ENCODE results near the gene TUBE1.
"Not testable (repeated sequence)": the region's sequence is repeated elsewhere in the genome, so short reads cannot be mapped to it uniquely, and the experiment has no call there.

The TUBE1 gene

DNA sequence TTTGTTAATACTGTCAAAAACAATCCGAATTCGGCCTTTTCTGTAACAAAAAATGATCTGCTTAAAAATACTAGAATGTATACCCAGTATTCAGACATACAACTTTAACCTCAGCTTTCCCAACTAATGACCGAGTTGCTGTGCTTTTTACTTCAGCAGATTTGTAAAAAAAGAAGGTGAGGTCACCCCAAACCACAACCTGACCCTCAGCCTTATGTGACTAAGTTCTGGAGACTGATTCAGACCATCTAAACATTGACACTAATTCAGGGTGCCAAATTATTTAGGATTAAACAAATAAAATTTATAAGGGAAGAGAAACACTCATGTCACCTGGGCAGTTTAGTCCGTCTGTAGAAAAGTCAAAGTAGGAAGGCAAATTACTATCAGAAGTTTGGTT, 25.7 kb downstream of the TUBE1 start:
- DNase-seq: no peak

DNA sequence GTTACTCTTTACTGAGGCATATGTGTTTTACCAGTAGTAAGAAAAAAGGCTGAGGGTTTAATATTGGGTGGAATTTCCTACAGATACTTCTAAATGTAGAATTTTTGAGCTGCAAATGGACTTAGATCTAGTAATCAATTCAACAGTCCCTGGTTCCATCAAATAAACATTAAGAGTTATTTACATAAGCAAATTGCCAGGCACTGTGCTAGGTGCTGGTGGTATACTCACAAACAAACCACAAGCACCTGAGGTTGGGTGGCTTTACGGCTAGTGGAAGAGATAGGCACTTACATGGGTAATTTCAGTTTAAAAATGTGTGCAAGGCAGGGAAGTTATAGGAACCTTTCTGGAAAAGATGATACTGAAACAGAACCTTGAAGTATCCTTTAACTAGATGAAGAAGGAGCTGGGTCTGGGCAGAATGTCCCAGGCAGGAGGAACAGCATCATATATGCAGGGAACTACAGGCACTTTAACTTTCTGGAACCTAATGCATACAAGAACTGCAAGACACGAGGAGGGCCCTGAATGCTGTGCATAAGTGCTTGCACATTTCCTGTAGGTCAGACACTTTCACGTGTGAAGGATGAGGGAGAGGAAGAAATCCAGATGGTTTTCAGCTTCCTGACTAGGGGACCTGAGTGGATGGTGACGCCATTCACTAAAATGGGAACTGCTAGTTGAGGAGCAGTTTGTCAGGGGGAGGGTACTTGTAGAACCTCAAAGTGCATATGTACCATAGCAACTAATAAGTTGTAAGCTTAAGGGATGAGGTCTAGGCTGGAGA, 28.8 kb downstream of the TUBE1 start:
- no peak for DNase-seq

DNA sequence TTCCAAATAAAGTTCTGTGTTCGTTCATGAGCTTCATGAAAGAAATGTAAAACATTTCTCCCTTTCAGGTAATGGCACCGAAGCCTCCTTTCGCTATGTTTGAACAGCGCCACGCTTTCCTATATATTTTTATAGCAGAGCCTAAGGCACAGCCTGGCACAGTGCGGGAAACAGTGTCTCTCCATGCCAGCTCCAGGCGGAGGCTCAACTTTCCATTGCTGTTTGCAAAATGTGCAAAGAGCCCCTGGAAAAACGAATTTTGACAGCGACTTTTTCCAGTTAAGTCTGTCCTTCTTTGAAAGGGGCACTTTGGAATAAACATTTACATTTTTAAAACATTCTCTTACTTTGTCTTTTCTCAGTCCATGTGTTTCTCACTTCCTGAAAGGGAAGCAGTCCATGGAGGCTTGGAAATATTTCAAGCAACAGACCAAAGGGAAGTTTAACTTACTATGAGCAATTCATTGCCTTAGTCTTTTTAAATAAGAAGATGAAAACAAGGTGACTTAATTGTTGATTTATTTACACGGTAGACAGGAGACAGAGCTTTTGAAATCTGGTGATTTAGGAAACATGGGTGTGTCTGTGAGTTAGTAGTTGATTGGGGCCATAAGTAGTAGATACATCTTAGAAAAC, 32.6 kb downstream of the TUBE1 start:
- DNase-seq: no peak

DNA sequence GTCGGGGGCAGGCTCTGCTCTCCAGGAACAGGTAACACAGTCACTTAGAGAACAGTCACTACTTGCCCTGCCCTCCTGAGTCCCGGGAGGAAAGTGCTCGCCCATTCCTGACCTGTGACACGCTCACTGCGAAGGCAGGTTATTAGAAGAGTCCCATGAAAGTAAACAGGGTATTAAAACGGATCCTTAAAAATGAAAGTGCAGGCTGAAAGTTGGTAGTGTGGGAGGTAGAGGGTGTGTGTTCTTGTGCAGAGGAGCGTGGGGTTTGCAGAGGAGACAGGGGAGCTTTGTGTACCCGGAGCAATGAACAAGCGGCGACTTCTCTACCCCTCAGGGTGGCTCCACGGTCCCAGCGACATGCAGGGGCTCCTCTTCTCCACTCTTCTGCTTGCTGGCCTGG, 33.3 kb downstream of the TUBE1 start, which contains the start of gene CCN6:
TSS of gene CCN6 (plus strand) at position 104 of the 400 bp plus-strand sequence. CDS start at position 358, 254 bp downstream.
- DNase-seq: no peak

DNA sequence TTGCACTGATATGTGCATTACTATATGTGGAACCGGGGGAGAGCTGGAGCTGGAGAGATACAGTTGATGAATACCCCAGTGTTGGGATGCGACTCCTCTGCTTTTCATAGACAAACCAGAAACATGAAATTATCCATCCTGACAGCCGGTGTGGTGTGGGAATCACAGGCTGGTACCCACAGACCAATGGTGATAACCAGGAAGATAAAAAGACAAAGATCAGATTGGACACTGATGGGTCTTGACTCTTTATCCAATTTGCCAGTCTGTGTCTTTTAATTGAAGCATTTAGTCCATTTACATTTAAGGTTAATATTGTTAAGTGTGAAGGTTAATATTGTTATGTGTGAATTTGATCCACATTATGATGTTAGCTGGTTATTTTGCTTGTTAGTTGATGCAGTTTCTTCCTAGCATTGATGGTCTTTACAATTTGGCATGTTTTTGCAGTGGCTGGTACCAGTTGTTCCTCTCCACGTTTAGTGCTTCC, 36.0 kb downstream of the TUBE1 start:
- not testable (repeated sequence) for DNase-seq

DNA sequence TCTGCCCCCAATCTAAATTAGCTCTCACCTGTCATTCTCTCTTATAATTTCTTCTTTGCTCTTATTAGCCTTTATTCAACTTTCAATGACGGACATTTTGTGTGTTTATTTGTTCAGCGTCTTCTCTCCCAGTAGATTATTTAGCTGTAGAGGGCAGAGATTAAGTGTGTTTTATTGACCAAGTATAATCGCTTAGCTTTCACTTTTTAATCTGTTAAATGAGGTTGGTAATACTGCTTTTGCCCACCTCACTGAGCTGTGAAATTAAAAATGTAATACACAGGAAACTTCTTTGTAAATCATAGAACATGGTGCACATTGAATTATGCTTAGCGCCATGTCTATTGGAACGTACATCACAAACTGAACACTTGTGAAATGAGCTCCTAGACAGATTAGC, 36.9 kb downstream of the TUBE1 start:
- DNase-seq: no peak

DNA sequence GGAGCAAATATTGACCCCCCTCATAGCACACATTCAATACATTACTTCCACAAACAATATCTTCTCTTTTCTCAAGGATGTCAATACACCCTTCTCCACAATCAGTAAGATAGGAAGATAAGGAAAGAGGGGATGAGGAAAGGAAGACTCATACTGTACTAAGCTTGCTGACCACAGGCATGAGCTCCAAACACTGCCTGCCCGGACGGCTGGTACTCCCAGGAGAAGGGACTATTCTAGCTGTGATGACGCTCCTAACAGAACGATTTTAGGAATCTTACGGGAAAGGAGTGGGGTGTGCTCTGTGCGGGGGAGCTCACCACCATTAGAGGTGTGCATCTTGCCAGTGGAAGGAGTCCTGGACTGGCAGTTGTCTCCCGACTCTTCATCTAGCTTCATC, 37.3 kb downstream of the TUBE1 start:
- DNase-seq: no peak

DNA sequence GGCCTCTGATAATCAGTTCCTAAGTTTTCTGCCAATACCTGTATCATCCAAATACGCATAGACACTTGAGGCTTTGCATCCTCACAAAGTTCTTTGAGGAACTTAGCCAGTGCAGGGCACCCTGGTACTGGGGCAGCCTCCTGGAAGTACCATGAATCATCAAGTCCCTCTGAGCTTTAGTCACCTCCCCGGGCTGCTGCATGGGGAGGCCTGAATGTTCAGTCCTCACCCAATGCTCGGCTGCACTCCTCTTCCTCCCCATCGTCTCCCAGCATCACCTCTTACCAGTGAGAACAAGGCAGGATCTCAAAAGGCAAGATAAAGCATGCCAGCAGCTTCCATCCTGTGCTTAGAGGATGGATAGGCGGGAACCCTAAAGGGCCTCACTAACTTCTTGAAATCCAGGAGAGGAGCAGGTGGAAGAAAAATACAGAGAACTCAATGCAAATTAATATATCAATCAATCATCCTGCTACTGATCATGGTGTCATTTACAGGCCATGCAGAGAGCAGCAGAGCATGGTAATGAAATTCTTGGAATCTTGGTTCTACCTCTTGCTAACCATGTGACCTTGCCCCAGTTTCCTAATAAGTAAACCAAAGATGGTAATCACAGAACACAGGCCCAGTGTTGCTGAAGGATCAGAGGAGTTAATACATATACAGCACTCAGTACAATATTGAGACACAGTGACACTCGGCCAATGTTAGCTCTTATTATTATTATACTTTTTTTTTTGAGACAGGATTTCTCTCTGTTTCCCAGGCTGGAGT, 38.1 kb downstream of the TUBE1 start:
- no peak for DNase-seq

DNA sequence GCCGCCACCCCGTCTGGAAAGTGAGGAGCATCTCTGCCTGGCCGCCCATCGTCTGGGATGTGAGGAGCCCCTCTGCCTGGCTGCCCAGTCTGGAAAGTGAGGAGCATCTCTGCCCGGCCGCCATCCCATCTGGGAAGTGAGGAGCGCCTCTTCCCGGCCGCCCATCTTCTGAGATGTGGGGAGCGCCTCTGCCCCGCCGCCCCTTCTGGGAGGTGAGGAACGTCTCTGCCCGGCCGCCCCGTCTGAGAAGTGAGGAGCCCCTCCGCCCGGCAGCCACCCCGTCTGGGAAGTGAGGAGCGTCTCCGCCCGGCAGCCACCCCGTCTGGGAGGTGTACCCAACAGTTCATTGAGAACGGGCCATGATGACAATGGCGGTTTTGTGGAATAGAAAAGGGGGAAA, 39.8 kb downstream of the TUBE1 start:
- DNase-seq: not testable (repeated sequence)

DNA sequence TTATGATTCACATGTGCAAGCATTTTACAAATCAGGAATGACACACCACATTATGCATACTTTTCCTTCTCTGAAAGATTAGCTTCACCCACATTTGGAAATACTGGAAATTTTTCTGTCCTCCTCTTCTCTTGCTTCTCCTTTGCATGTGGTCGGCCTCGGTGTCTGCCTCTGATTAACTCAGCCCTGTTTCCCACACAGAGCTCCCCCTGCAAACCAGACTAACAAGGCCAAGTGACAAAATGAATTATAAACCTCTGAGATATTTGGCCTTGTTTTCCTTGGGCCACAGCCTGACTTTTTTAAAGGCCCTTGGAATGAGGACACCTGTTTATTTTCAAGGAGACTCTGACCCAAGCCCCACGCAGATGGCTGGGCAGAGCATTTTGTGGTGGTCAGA, 42.4 kb downstream of the TUBE1 start:
- no peak for DNase-seq

DNA sequence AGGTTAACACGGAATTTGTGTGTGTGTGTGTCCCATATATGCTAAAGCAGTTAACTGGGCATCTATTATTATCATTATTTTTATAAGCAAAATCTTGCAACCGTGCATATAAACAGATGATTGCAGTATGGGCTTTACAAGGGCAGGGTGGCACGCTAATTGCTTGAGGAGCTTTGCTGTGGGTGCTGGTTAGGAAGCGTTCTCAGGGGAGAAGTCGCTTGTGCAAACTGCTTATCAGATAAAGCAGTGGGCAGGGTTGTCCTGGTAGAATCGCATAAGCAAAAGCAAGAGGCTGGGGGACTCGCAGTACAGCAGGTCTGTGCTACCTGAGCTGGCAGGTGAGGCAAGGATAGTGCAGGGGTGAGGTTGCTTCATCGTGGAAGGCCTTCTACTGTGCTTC, 43.1 kb downstream of the TUBE1 start:
- no peak for DNase-seq

DNA sequence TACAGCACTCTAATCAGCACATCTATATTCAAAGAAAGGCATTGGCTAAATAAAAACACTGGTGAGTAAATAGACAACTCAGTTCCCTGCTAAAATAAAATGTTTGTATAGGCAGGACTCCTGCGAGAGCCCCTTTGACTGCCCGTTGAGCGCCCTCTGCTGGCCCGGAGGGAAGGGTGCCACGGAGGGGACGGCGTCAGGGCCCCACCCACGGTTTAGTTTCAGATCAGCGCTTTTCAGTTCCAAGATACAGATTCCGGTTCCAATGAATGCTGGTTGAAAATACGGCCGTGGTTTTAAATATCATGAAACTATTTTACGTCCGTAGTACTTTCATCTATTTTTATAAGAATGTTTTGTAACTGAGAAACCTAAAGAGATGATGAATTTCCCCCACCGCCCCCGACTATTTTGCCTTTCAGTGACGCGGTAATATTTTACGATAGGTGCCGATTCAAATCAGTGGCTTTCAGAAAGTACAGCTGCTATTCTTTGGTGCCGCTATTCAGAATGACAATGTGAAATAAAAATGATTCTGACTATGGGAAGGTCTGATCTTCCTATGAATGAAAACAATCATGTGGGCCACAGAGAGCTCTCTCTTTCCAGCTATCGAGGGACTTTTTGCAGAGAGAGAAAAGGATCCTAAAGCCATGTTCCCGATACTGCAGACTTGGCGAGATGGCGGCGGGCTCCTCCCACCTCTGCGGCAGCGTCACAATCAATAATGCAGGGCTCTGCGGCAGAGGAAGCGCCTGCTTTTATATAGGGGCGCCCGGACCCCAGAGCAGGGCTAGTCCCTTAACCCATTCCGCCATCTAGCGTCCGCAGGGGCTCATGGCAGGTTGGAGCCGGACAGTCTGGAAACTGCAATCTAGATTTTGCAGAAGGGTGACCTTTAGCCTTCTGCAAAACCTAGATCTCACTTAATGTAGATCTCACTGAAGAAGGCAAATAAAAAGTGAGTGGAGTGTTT, 44.0 kb downstream of the TUBE1 start:
- peak; percentile 95 for DNase-seq

DNA sequence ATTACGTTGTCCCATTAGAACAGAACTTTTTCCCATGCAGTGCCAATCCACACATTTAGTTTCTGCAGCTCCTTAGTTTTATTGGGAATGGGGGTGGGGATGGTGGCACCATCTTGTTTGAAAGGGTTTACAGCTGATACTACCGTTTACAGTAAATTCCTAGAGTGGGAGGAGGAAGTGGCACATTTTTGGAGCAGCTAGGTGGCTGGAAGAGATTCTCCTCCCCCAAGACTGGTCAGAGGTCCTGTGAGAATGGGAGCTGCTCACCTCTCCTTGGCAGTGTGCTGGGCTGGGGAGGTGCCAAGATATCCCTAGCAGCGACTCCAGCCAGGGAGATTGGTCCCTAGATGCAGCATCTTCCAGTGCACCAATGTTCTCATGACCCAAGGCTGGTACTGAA, 45.7 kb downstream of the TUBE1 start:
- DNase-seq: no peak

DNA sequence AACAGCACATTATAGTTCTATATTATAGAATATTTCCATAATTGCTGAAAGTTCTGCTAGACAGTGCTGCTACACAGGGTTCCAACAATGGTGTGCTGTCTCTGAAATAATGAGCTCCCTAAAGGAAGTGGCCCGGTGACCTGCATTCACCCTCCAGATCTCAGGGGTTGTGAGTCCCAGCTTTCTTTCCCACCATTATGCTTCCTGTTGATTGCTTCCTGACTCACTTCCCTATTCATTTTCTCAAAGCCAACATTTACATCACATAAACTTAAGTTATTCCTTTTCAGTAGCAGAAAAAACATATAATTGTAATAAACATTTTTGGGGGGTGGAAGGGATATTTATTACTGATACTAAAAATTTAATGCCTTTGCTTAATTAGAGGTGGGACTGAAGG, 46.3 kb downstream of the TUBE1 start:
- DNase-seq: no peak

DNA sequence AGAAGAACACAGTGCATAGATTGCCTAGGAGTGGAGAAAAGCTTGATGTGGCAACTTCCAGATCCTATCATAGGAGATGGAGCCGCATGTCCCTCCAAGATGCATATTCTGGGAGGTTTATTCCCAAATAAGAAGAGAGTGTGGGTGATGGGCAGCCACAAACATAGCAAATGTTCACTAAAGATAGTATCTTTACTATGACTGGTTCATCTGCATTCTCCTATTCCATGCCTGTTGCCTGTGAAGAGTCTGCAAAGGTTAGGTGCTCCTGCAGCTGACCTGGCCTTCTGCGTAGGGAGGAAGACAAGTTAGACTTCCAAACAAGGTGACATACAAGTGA, 47.9 kb downstream of the TUBE1 start:
- no peak for DNase-seq

DNA sequence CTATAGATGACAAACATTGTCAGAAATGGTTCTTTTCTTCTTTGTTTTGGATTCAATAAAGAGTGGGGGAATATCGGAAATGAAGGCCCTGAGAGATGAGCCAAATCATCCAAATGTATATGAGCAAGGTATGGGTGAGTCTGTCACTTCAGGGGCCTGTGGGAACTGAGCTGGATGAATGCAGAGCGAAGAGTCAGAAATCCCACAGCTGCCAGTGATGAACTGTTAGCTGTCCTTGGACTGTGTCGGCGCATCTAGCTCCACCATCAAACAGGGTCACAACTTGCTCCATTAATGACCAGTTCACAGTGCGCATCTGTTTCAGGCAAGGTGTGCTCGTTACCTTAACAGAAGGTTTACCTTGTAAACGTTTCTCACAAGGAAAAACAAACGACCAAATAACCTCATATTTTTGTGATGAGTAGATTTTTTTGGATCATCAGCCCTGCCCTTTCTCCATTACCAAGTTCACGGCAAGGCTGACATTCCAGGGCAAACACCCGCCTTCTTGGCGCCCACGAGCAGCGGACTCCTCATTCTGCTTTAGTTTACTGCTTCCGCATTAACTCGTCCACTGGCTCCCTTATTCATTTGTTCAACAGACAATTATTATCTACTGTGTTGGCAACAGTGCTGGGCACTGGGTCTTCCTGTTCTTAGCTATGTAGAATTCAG, 48.4 kb downstream of the TUBE1 start:
- DNase-seq: no peak

DNA sequence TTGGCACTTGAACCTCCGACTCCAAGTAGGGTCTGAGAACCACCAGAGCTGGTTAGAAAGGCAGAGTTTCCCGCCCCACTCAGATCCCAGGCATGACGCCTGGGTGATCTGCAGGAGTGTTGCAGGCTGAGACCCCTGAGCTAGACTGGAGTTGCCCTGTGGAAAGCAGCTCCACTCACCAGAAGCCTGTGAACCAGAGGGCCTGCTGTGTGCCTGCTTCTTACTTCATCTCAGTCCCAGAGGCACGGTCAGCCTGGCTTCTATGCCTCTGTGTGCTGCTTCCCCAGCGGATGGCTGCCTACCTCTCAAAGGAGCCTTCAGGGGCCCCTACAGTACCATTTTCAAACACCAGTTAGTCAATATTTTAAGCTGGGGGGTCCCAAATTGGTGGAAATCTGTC, 49.0 kb downstream of the TUBE1 start:
- DNase-seq: no peak

DNA sequence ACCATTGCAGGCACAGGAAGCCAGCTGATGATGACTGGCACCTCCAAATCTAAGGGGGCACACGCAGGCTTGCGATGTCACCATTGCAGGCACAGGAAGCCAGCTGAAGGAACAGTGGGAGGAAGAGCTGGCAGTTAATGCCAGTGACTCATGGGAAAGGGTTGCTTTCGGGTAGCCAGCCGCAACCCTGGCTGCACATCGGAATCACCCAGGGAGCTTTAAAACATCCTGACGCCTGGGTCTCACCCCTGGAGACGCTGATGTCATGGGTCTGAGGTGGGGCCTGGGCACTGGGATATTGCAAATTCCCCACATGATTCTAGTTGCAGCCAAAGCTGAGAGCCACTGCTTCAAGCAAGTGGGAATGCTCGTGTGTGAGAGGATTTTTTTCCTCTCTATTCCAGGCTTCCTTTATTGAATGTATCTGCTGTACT, 49.5 kb downstream of the TUBE1 start:
- DNase-seq: no peak

DNA sequence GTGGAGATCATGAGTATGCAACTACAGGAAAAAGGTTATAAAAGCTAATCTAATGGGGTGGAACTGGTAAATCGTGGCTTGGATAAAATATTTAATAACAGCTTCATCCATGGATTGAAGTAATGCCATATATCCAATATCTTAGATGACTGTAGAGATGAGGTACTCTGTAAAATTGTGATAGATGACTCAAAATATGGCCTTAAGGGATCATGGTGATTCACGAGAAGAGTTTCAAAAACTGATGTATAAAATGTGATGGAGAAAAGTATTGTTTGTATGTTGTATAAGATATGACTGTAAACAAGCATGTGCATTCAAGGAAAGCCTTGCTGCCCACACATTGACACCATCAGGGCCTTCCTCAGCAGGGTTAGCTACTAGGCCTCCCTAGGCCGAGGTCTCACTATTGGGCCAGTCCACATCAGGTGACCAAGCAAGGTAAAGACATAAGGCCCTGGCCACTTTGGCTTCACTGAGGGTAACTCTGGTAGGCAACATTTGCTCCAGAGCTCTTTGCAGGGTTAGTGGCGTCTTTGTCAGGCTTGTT, 51.1 kb downstream of the TUBE1 start:
- DNase-seq: no peak

DNA sequence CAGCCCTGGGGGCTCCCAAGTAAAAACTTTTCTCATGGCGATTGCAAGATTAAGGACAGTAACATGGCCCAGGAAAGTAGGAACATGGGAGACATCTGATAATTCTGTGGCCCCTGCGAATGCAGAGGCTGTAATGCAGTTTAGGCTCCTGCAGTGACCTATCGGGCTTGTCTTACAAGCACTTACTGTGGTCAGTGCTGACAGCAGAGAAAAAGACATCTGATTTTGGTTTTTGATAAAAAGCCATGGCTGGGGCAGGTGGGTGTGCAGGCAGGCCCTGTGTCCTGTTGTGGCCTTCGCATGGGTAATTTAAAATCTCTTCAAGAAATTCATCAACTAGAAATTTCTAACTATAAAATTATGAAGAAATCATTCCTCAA, 52.7 kb downstream of the TUBE1 start:
- DNase-seq: no peak

DNA sequence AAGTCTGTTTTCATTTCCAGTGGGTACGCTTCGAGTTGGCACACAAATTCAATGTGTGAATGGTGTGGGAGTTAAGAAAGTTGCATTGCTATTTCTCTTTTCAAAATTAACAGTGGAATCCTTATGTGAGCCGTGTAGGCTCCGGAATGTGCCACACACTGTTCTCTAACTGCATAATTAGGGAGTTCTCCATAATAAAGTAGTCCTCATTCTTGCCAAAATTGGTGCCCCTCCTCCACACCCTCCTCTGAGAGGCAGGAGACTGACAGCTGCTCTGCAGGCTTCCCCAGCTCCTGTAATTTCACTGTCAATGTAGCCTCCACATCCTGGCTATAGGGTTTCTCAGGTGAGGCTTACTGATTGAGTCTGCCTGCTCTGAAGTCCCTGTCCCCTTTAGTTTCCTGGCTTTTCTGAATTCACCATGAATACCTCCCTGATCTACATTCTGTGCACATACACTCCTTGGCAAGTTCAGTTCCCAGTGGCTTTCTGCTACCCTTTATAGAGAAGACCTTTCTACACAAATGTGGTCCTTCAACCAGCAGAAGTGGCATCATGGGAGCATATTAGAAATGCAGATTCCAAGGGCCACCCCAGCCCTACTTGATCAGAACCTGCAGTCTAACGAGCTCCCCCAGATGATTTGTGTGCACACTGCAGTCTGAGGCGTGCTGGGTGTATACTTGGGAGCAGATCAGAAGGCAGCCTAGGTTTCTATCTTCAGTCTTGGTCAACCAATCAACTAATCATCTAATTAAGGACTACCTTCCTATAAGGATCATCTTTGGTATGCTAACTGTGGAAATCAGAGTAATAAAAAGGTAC, 53.3 kb downstream of the TUBE1 start:
- no peak for DNase-seq
